Heart right ventricle (tissue), 16 donors: ENCODE results near the gene PHC1. TPM values are rescaled to one million over a fixed set of nuclear protein-coding genes. Genes with fewer than 3 reads are reported as not detected.
A peak's percentile ranks its signal among the peaks of the same experiment; 100 is the strongest.

Experiments used
- ATAC-seq, 8 donors: fragments of 200-7000 bp; cut with Tn5 transposase; one replicate each; pipeline ENCODE4 v1.9.1; 2020; ENCODE audit warnings: mild to moderate bottlenecking in 8 of 8, moderate library complexity in 8 of 8, moderate number of reproducible peaks in 1 of 8
- DNase-seq, 2 donors: peaks; one replicate each; pipeline ENCODE4 v3.0.0-alpha.2; 2020
- H3K27ac ChIP-seq, 10 donors: fragments of 200-600 bp; sonication (generic) in 2 of 10; one replicate each; pipeline versions ENCODE4 v1.5.0 to v1.8.0; 2020 to 2022; ENCODE audit warnings: mild to moderate bottlenecking in 3 of 10
- H3K27me3 ChIP-seq, 7 donors: fragments of 200-600 bp; one replicate each; pipeline ENCODE4 v1.8.0; 2021 to 2022; ENCODE audit warnings: mild to moderate bottlenecking in 2 of 7
- H3K36me3 ChIP-seq, 9 donors: fragments of 200-600 bp; sonication (generic) in 1 of 9; one replicate each; pipeline versions ENCODE4 v1.5.0 to v1.8.0; 2020 to 2022; ENCODE audit warnings: mild to moderate bottlenecking in 2 of 9
- H3K4me1 ChIP-seq, 9 donors: fragments of 200-600 bp; sonication (generic) in 1 of 9; one replicate each; pipeline versions ENCODE4 v1.5.0 to v1.8.0; 2020 to 2022; ENCODE audit warnings: mild to moderate bottlenecking in 4 of 9
- H3K4me3 ChIP-seq, 10 donors: fragments of 200-600 bp; sonication (generic) in 2 of 10; one replicate each; pipeline versions ENCODE4 v1.5.0 to v1.8.0; 2020 to 2022; ENCODE audit warnings: mild to moderate bottlenecking in 7 of 10, moderate library complexity in 2 of 10
- H3K9me3 ChIP-seq, 11 donors: fragments of 200-600 bp in 10 of 11; sonication (generic) in 2 of 11; one replicate each; pipeline versions ENCODE4 v1.5.0 to v1.8.0; 2013 to 2022; ENCODE audit warnings: mild to moderate bottlenecking in 2 of 11, control low read depth in 1 of 11, moderate library complexity in 1 of 11
- CTCF ChIP-seq, 9 donors: fragments of 200-600 bp; sonication (generic) in 2 of 9; IDR thresholded peaks; one replicate each; pipeline versions ENCODE4 v1.5.0 to v1.8.0; 2021 to 2022; ENCODE audit warnings: antibody characterized with exemption in 9 of 9, mild to moderate bottlenecking in 5 of 9, moderate library complexity in 1 of 9
- WGBS, 2 donors: extraction: QIAGEN DNeasy Blood & Tissue Kit; methylation state at CpG; one replicate each; pipeline ENCODE4 v1.1.7; 2013; ENCODE audit warnings: inconsistent platforms in 1 of 2; 5-methylcytosine and 5-hydroxymethylcytosine counted together
- intact Hi-C, 10 donors: fragments of 100-400 bp; cut with DNase I; formaldehyde crosslinking; loops; one replicate each; pipeline versions ENCODE4 v1.11.1 to v1.14.2; 2022
- polyA plus RNA-seq, 2 donors: library from polyadenylated mRNA; stranded (reverse); fragments of 200-250 nt; gene quantifications; one replicate each; pipeline ENCODE4 v1.2.3, GENCODE V29; 2013
- total RNA-seq, 10 donors: library from RNA; stranded (reverse); fragmentation: NEBNext Ultra II Directional in 3 of 10; extraction: Animal tissue kit (Norgen Biotek cat#: 25700) in 3 of 10; gene quantifications; one replicate each; pipeline versions ENCODE4 v1.2.1 to v1.2.4, GENCODE V29; 2021 to 2023
- donor health status: Arrhythmogenic right ventricular cardiomyopathy.
- donor health status: ischemic (EF 13 %, LVEDD 7.1; RV severe dilation, severe dysfunction).
- donor health status: healthy with polysubstance abuse.
- donor health status: DM: no; HTN: yes; CAD: no.
- donor health status: DM: no; HTN: no; CAD: no.
- donor health status: ischemic (EF 25% LVEDD 6.9; RV normal size, moderate dysfunction).
- donor health status: ischemic (EF 25% LVEDD 5.7; RV mildly dilated, moderate dysfunction).
- donor health status: healthy.
- donor health status: DM: yes; HTN: yes; CAD: no.
- donor health status: Ischemic cardiomyopathy.
- donor health status: ischemic (EF 35%, LVEDD 5.7; RV mildly dilated, moderate dysfunction).
- donor health status: nonischemic (EF 11% LVEDD 7.7; RV severe dilation, severe dysfunction).
- donor health status: DM: yes; HTN: yes; CAD: no.
- donor health status: PGD.
- donor health status: ischemic (EF 29% LVEDD 5.4; RV normal size, mild dysfunction).
- donor health status: nonischemic (EF 23%, LVEDD 6.1; RV moderate dilation, normal function).

PHC1 gene
- total and polyA plus RNA-seq, 12 donors: 15.4 to 33.6 (median 23.7) TPM

- no peak overlapping the region for H3K4me3 ChIP-seq
- no peak for DNase-seq
- no peaks in the 10 kb centered on the region for H3K27me3 ChIP-seq
- H3K9me3 ChIP-seq: no peaks in the 10 kb centered on the region
- H3K36me3 ChIP-seq: no peaks in the 10 kb centered on the region
- no peak overlapping the region for H3K27ac ChIP-seq
- no peak for ATAC-seq
- intact Hi-C loops: loop anchor here in 4 of 10 donors (5.0 kb wide), 1 partner anchor 38 kb away; the partner anchor contains the start of gene M6PR (in 4 of the 4)
- TF ChIP-seq CTCF (IDR thresholded peaks at IDR 0.05): no peak
- 55 to 67% methylated on average over 5 of the region's 5 CpGs for WGBS, 2 donors
- peaks cover 0 to 25% (median 13%) of the 10 kb centered on the region in 9 donors for H3K4me1 ChIP-seq
Observed at GRCh38 chr12:8909752-8910151, 4.6 kb upstream of the PHC1 start.

DNA sequence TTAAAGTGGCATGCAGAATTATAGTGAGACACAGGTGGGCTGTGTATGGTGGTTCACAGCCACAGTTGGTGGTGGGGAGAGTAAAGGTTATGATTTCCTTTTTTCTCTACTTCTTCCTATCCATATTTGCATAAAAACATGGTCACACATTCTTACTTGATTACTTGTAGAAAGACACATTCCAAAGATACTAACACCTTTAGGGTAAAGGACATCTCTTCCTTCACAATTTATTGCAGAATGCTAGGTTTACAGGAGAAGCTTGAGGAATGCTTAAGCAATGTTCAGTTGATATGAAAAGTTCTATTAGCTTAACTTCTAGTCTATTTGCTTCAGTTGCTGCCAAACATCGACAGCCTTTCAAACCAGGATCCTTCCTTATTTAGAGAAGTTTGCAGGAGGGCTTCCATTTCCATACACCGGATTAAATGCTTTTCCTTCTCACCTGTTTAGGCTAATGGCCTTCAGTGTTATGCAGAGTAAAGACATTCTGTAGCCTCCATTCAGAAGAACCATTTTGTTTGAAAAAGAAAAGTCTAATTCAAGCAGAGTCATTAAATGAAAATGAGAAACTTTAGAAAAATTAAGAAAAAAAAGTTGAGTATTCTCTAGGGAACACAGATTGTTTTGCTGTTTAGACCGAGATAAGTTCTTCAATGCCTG is 2.6 kb upstream of the PHC1 start:
- Histone ChIP-seq H3K36me3 (no peaks in the 10 kb centered on the region), H3K27me3 (no peaks in the 10 kb centered on the region), H3K9me3 (no peaks in the 10 kb centered on the region), H3K4me1 (peaks cover 0 to 38% (median 21%) of the 10 kb centered on the region in 9 donors), H3K4me3 (no peak overlapping the region), H3K27ac (peak overlapping the region in 3 of 10 donors; percentile 0 to 87 (median 84))
- 54 to 57% methylated on average over 3 of the region's 3 CpGs for WGBS, 2 donors
- intact Hi-C loops: loop anchor here in 4 of 10 donors (5.0 kb wide), 1 partner anchor 36 kb away; the partner anchor contains the start of gene M6PR (in 4 of the 4)
- ATAC-seq (no peak), DNase-seq (no peak)
- no peak for TF ChIP-seq CTCF (IDR thresholded peaks at IDR 0.05)

DNA sequence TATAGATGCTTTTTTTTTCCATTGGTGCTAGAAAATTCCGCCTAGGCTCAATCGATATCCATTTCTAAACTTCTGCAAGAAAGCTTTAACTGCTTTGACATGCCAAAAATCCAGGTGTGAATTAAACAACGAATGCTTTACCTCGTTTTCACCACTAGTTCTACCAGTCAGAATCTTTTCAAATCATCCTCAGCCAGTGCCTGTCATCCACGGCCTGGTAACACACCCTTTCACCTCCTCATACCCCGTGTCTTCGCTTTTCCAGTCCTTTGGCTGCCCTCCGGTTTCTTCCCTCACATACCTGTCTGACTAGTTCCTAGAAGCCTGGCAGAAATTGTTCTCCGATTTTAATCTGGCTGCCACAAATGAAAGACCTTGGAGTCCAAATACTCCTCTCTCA is 1.4 kb upstream of the PHC1 start:
- Histone ChIP-seq H3K9me3 (no peaks in the 10 kb centered on the region), H3K4me3 (peak overlapping the region in 4 of 10 donors; percentile 64 to 88 (median 72)), H3K4me1 (peaks cover 0 to 42% (median 22%) of the 10 kb centered on the region in 9 donors), H3K27me3 (no peaks in the 10 kb centered on the region), H3K27ac (peak overlapping the region in 9 of 10 donors; percentile 75 to 94 (median 84)), H3K36me3 (peaks cover 0 to 5% (median 0%) of the 10 kb centered on the region in 9 donors)
- no peak for ATAC-seq
- TF ChIP-seq CTCF (IDR thresholded peaks at IDR 0.05): peak in 3 of 9 donors; percentile 11 to 25 (median 15)
- 32 to 38% methylated on average over 9 of the region's 9 CpGs for WGBS, 2 donors
- no peak for DNase-seq
- intact Hi-C loops: loop anchor here in 4 of 10 donors (5.0 kb wide), 1 partner anchor 34 kb away; the partner anchor contains the start of gene M6PR (in 4 of the 4)

DNA sequence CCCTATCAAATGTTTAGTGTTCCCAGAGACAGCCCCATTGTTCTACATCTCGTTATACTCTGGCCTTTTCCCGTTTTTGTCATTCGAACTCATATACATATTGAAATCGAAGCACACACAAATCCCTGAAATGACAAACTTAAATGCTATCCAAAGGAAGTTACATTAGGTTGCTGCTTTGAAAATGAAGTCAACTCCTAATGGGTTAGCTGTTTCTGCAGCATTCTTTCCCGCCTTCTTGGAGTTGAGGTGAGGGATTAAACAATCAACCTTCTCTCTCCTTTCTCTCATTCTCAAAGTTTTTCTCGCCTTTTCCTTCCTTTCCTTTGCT is 642 bp upstream of the PHC1 start:
- intact Hi-C loops: loop anchor here in 4 of 10 donors (5.0 kb wide), 1 partner anchor 34 kb away; the partner anchor contains the start of gene M6PR (in 4 of the 4)
- 10 to 17% methylated on average over 6 of the region's 6 CpGs for WGBS, 2 donors
- Histone ChIP-seq H3K27ac (peak overlapping the region; percentile 38 to 94 (median 84)), H3K36me3 (peaks cover 0 to 12% (median 0%) of the 10 kb centered on the region in 9 donors), H3K9me3 (no peaks in the 10 kb centered on the region), H3K4me1 (peaks cover 0 to 42% (median 22%) of the 10 kb centered on the region in 9 donors), H3K27me3 (no peaks in the 10 kb centered on the region), H3K4me3 (peak overlapping the region; percentile 49 to 88 (median 68))
- peak in 4 of 8 donors; percentile 2 to 19 (median 2) for ATAC-seq
- no peak for TF ChIP-seq CTCF (IDR thresholded peaks at IDR 0.05)
- DNase-seq: no peak
